HCT116 (cell line): ENCODE data around the gene KCTD17. TPM values are rescaled to one million over a fixed set of nuclear protein-coding genes. Genes with fewer than 3 reads are reported as not detected.

ENCODE experiments used
- ATAC-seq: fragments of 200-7000 bp; cut with Tn5 transposase; 2 replicates; pipeline ENCODE4 v1.9.1; 2020; ENCODE audit warnings: mild to moderate bottlenecking, moderate library complexity
- BruUV-seq: library from RNA; stranded (reverse); fragments of 400-500 nt; replicated peaks from 2 replicates; lab custom pipeline; 2021; lab: Mats Ljungman, UMichigan
- CTCF ChIA-PET: fragments of 300-600 bp; sonication (Branson Sonifier 250); formaldehyde crosslinking; loops from one replicate; lab custom pipeline; 2021; ENCODE audit warnings: antibody characterized with exemption; lab: Charles Lee
- POLR2A ChIA-PET: fragments of 300-600, 350-600 bp; sonication (Branson Sonifier 250); formaldehyde crosslinking; loops from one replicate; lab custom pipeline; 2021; ENCODE audit warnings: antibody characterized with exemption; lab: Charles Lee
- RAD21 ChIA-PET, 2 experiments: fragments of 300-600 bp; sonication (Branson Sonifier 250); formaldehyde crosslinking; loops; one replicate each; lab custom pipeline; 2023; ENCODE audit warnings: low total read pairs in 2 of 2; ENCODE audit not compliant: uncharacterized antibody in 2 of 2, unreplicated experiment in 2 of 2, low non-redundant PET in 1 of 2; lab: Charles Lee
- DNase-seq: peaks from one replicate; pipeline ENCODE4 v3.0.0-alpha.2; 2010; ENCODE audit warnings: low read depth, low spot score
- H2AFZ ChIP-seq: fragments of 200-600 bp; shearing (Covaris generic), sonication (generic); 2 replicates; pipeline ENCODE4 v1.6.1; 2017; ENCODE audit warnings: low read depth, mixed run types, mixed read lengths, antibody characterized with exemption, low read length; ENCODE audit not compliant: poor library complexity, severe bottlenecking
- H3K27ac ChIP-seq: 2 replicates; pipeline ENCODE4 v1.5.1; 2012; ENCODE audit warnings: low read depth, low read length
- H3K27me3 ChIP-seq: fragments of 200-600 bp; sonication (generic); 2 replicates; pipeline ENCODE4 v1.6.1; 2016; ENCODE audit warnings: mixed run types, low read length, mixed read lengths; ENCODE audit not compliant: insufficient read depth
- H3K36me3 ChIP-seq, 2 experiments: fragments of 200-500 bp in 1 of 2; fragments of 200-600 bp in 1 of 2; sonication (Bioruptor generic) in 1 of 2; sonication (generic) in 1 of 2; 2 replicates each; pipeline versions ENCODE4 v1.5.1 to v1.6.1; 2014 to 2016; ENCODE audit warnings: low read length in 2 of 2, inconsistent platforms in 1 of 2, mixed read lengths in 1 of 2, mixed run types in 1 of 2; ENCODE audit not compliant: insufficient read depth in 2 of 2, control insufficient read depth in 1 of 2
- H3K4me1 ChIP-seq, 2 experiments: fragments of 200-600 bp in 1 of 2; sonication (generic) in 1 of 2; 2 replicates each; pipeline versions ENCODE4 v1.5.1 to v1.6.1; 2012 to 2017; ENCODE audit warnings: low read length in 2 of 2, inconsistent platforms in 1 of 2, mild to moderate bottlenecking in 1 of 2, mixed read lengths in 1 of 2, mixed run types in 1 of 2, moderate library complexity in 1 of 2; ENCODE audit not compliant: insufficient read depth in 2 of 2, control insufficient read depth in 1 of 2
- H3K4me2 ChIP-seq: fragments of 200-600 bp; sonication (generic); 2 replicates; pipeline ENCODE4 v1.6.1; 2017; ENCODE audit warnings: mixed run types, low read length, mixed read lengths
- H3K4me3 ChIP-seq, 2 experiments: fragments of 200-600 bp in 1 of 2; sonication (generic) in 1 of 2; replicated peaks in 1 of 2; 2 replicates each; pipeline ENCODE4 v1.5.1; 2011 to 2016; ENCODE audit warnings: low read length in 2 of 2, control low read depth in 1 of 2, low read depth in 1 of 2, mild to moderate bottlenecking in 1 of 2, mixed read lengths in 1 of 2, mixed run types in 1 of 2
- H3K79me2 ChIP-seq: fragments of 200-600 bp; sonication (generic); 2 replicates; pipeline ENCODE4 v1.6.1; 2017; ENCODE audit warnings: mild to moderate bottlenecking, mixed run types, low read length, moderate library complexity, mixed read lengths; ENCODE audit not compliant: insufficient read depth
- H3K9ac ChIP-seq: fragments of 200-600 bp; sonication (generic); 2 replicates; pipeline ENCODE4 v1.6.1; 2016; ENCODE audit warnings: low read length, mixed read lengths
- H3K9me2 ChIP-seq: fragments of 200-600 bp; sonication (generic), shearing (Covaris generic); 2 replicates; pipeline ENCODE4 v1.6.1; 2017; ENCODE audit warnings: mixed run types, mild to moderate bottlenecking, moderate library complexity; ENCODE audit not compliant: insufficient read depth
- H3K9me3 ChIP-seq, 2 experiments: fragments of 200-500 bp in 1 of 2; fragments of 200-600 bp in 1 of 2; sonication (Bioruptor generic) in 1 of 2; sonication (generic) in 1 of 2; 2 replicates each; pipeline ENCODE4 v1.6.1; 2014 to 2017; ENCODE audit warnings: low read length in 2 of 2, mixed read lengths in 2 of 2, inconsistent platforms in 1 of 2, low read depth in 1 of 2, mild to moderate bottlenecking in 1 of 2, mixed run types in 1 of 2, moderate library complexity in 1 of 2; ENCODE audit not compliant: control insufficient read depth in 1 of 2, insufficient read depth in 1 of 2
- H4K20me1 ChIP-seq: fragments of 200-600 bp; sonication (generic), shearing (Covaris generic); 2 replicates; pipeline ENCODE4 v1.6.1; 2017; ENCODE audit warnings: mixed run types, mild to moderate bottlenecking, moderate library complexity; ENCODE audit not compliant: insufficient read depth
- CBX3 ChIP-seq: IDR thresholded peaks from 2 replicates; pipeline ENCODE4 v1.6.1; 2012; ENCODE audit warnings: low read depth
- CEBPB ChIP-seq: IDR thresholded peaks from 2 replicates; pipeline ENCODE4 v1.6.1; 2012; ENCODE audit warnings: low read depth
- CTCF ChIP-seq, 3 experiments: fragments of 200-600 bp in 1 of 3; sonication (generic) in 1 of 3; IDR thresholded peaks in 2 of 3; conservative IDR thresholded peaks in 1 of 3; 2 replicates each; pipeline ENCODE4 v1.5.1; 2012 to 2017; ENCODE audit warnings: low read depth in 2 of 3, low read length in 2 of 3, antibody characterized with exemption in 1 of 3, borderline replicate concordance in 1 of 3, control low read depth in 1 of 3, mild to moderate bottlenecking in 1 of 3, mixed read lengths in 1 of 3, mixed run types in 1 of 3, moderate library complexity in 1 of 3; ENCODE audit not compliant: insufficient read depth in 1 of 3
- EZH2 ChIP-seq: fragments of 200-600 bp; sonication (generic); IDR thresholded peaks from 2 replicates; pipeline ENCODE4 v1.6.1; 2017; ENCODE audit warnings: antibody characterized with exemption, mixed run types
- EZH2phosphoT487 ChIP-seq: fragments of 200-600 bp; IDR thresholded peaks from 2 replicates; pipeline ENCODE4 v1.6.1; 2018; ENCODE audit warnings: antibody characterized with exemption, borderline replicate concordance
- FOSL1 ChIP-seq: IDR thresholded peaks from 2 replicates; pipeline ENCODE4 v1.6.1; 2012; ENCODE audit warnings: low read depth
- JUND ChIP-seq: IDR thresholded peaks from 2 replicates; pipeline ENCODE4 v1.6.1; 2012
- MAX ChIP-seq: IDR thresholded peaks from 2 replicates; pipeline ENCODE4 v1.6.1; 2012
- POLR2A ChIP-seq: IDR thresholded peaks from 2 replicates; pipeline ENCODE4 v1.7.0; 2011; ENCODE audit warnings: borderline replicate concordance; ENCODE audit not compliant: insufficient read depth, insufficient read length; ENCODE audit errors: extremely low read depth
- RAD21 ChIP-seq: IDR thresholded peaks from 2 replicates; pipeline ENCODE4 v1.6.1; 2012; ENCODE audit warnings: low read depth, mild to moderate bottlenecking
- SIN3A ChIP-seq: IDR thresholded peaks from 2 replicates; pipeline ENCODE4 v1.6.1; 2012; ENCODE audit warnings: low read depth
- SP1 ChIP-seq: IDR thresholded peaks from 2 replicates; pipeline ENCODE4 v1.6.1; 2012; ENCODE audit warnings: low read depth
- YY1 ChIP-seq: IDR thresholded peaks from 2 replicates; pipeline ENCODE4 v1.6.1; 2011; ENCODE audit warnings: low read length, low read depth, moderate library complexity, mild to moderate bottlenecking; ENCODE audit not compliant: insufficient replicate concordance; ENCODE audit errors: extremely low read depth
- ZBTB33 ChIP-seq: IDR thresholded peaks from 2 replicates; pipeline ENCODE4 v1.6.1; 2011; ENCODE audit warnings: mild to moderate bottlenecking, low read length, moderate library complexity; ENCODE audit not compliant: insufficient replicate concordance; ENCODE audit errors: extremely low read depth
- ZFX ChIP-seq: fragments of 450-650 bp; IDR thresholded peaks from 2 replicates; pipeline ENCODE4 v1.6.1; 2017
- ZNF274 ChIP-seq: fragments of 200-500 bp; sonication (Bioruptor generic); IDR thresholded peaks from 2 replicates; pipeline ENCODE4 v1.6.1; 2014; ENCODE audit warnings: mild to moderate bottlenecking, low read depth, low read length, inconsistent platforms
- intact Hi-C: fragments of 100-400 bp; cut with micrococcal nuclease; formaldehyde crosslinking; loops from 2 replicates; pipeline ENCODE4 v1.10.0; 2022
- total RNA-seq: library from RNA; stranded (reverse); gene quantifications from one replicate; pipeline ENCODE4 v1.2.1, GENCODE V29; 2021; ENCODE audit not compliant: unreplicated experiment

KCTD17 gene
- total RNA-seq, 1 experiment from 2014 or later: 23.4 TPM

- no peak overlapping the region for H3K27ac ChIP-seq
- peaks cover 6 to 29% of the 10 kb centered on the region in 2 experiments; a peak in 3 of 4 replicates for H3K4me1 ChIP-seq
- no peaks in the 10 kb centered on the region for H3K9me2 ChIP-seq
- no peaks in the 10 kb centered on the region for H3K36me3 ChIP-seq
- H3K9ac ChIP-seq: no peak overlapping the region
- no peak overlapping the region for H2AFZ ChIP-seq
- H3K4me3 ChIP-seq: no peak overlapping the region
- ChIA-PET CTCF (interaction anchor here (0.9 to 4.1 kb wide), 2 partner anchors 14 to 69 kb away, joined by 3 to 33 read pairs; no protein-coding TSS in a partner anchor), RAD21 (no interaction called here), POLR2A (no interaction called here)
- BruUV-seq: no TSS peak
- no peaks in the 10 kb centered on the region for H3K9me3 ChIP-seq
- ATAC-seq (no peak), DNase-seq (no peak)
- H3K27me3 ChIP-seq: no peaks in the 10 kb centered on the region
- no peak overlapping the region for H3K4me2 ChIP-seq
- no peaks in the 10 kb centered on the region for H3K79me2 ChIP-seq
- no peaks in the 10 kb centered on the region for H4K20me1 ChIP-seq
- intact Hi-C loops: no loop called here
- TF ChIP-seq SP1 (no peak), CTCF (IDR thresholded peaks at IDR 0.05 in 2 of 3, conservative IDR thresholded peaks at IDR 0.05 in 1 of 3; ENCODE audit: borderline replicate concordance in 1 of 3, insufficient read depth in 1 of 3, low read depth in 2 of 3, low read length in 2 of 3) (no peak), SIN3A (no peak), CBX3 (no peak), CEBPB (no peak), ZBTB33 (no peak), YY1 (no peak), MAX (no peak), ZFX (no peak), EZH2 (no peak), POLR2A (no peak), EZH2phosphoT487 (no peak), ZNF274 (no peak), FOSL1 (no peak), RAD21 (no peak), JUND (no peak)
These were observed 4.5 kb upstream of the KCTD17 start for GRCh38 chr22:37047006-37047405.
